GM12874 (cell line): Measurements from ENCODE around the gene SZRD1.

Experiments used
- CTCF ChIP-seq: IDR thresholded peaks from 2 replicates; pipeline ENCODE4 v1.5.1; 2011; ENCODE audit warnings: low read depth, mild to moderate bottlenecking, control low read depth, low read length, moderate library complexity; ENCODE audit not compliant: insufficient read depth

The SZRD1 gene

GRCh38 chr1:16372535-16373285 lies 5.7 kb downstream of the SZRD1 start:
- no peak for TF ChIP-seq CTCF

- TF ChIP-seq CTCF: no peak
Observed at GRCh38 chr1:16374266-16374665, 7.2 kb downstream of the SZRD1 start.

GRCh38 chr1:16375521-16376340 lies 8.7 kb downstream of the SZRD1 start:
- TF ChIP-seq CTCF: no peak

- no peak for TF ChIP-seq CTCF
Observed at GRCh38 chr1:16376971-16377370, 9.9 kb downstream of the SZRD1 start.

GRCh38 chr1:16378443-16378842 lies 11.4 kb downstream of the SZRD1 start:
- no peak for TF ChIP-seq CTCF

- TF ChIP-seq CTCF: no peak
Observed at GRCh38 chr1:16380868-16381267, 13.8 kb downstream of the SZRD1 start.

- TF ChIP-seq CTCF: no peak
Observed at GRCh38 chr1:16383888-16384287, 16.8 kb downstream of the SZRD1 start.
